Osteoblast (primary cell): ENCODE data around the gene IPP. TPM values are rescaled to one million over a fixed set of nuclear protein-coding genes. Genes with fewer than 3 reads are reported as not detected.
"Not testable (repeated sequence)": the region's sequence is repeated elsewhere in the genome, so short reads cannot be mapped to it uniquely, and the experiment has no call there.

Source experiments
- DNase-seq: peaks from one replicate; pipeline ENCODE4 v3.0.0; 2011; ENCODE audit warnings: low spot score, mixed read lengths; ENCODE audit not compliant: insufficient read length; ENCODE audit errors: missing footprints
- H2AFZ ChIP-seq: 2 replicates; pipeline ENCODE4 v1.6.0; 2011; ENCODE audit warnings: mild to moderate bottlenecking, low read length
- H3K27ac ChIP-seq: 2 replicates; pipeline ENCODE4 v1.5.1; 2011; ENCODE audit warnings: mild to moderate bottlenecking, low read depth, low read length, moderate library complexity
- H3K27me3 ChIP-seq: 2 replicates; pipeline ENCODE4 v1.6.0; 2012; ENCODE audit warnings: mild to moderate bottlenecking, control low read depth, inconsistent platforms, low read length, moderate library complexity; ENCODE audit not compliant: insufficient read depth
- H3K36me3 ChIP-seq: 2 replicates; pipeline ENCODE4 v1.5.1; 2011; ENCODE audit warnings: mild to moderate bottlenecking, low read length, control low read depth, moderate library complexity; ENCODE audit not compliant: insufficient read depth
- H3K4me1 ChIP-seq: 2 replicates; pipeline ENCODE4 v1.5.1; 2011; ENCODE audit warnings: mild to moderate bottlenecking, low read length, control low read depth, moderate library complexity; ENCODE audit not compliant: insufficient read depth
- H3K4me2 ChIP-seq: 2 replicates; pipeline ENCODE4 v1.6.0; 2011; ENCODE audit warnings: mild to moderate bottlenecking, low read length; ENCODE audit not compliant: insufficient read depth
- H3K4me3 ChIP-seq: fragments of 200-600 bp; sonication (generic); 3 replicates; pipeline ENCODE4 v1.5.1; 2012; ENCODE audit warnings: mild to moderate bottlenecking, low read length, inconsistent platforms; ENCODE audit not compliant: insufficient read depth
- H3K79me2 ChIP-seq: 2 replicates; pipeline ENCODE4 v1.6.0; 2012; ENCODE audit warnings: mild to moderate bottlenecking, low read length, control low read depth, inconsistent platforms; ENCODE audit not compliant: insufficient read depth
- H3K9me3 ChIP-seq: 2 replicates; pipeline ENCODE4 v1.5.1; 2011; ENCODE audit warnings: low read depth, low read length, control low read depth
- H4K20me1 ChIP-seq: 2 replicates; pipeline ENCODE4 v1.6.0; 2012; ENCODE audit warnings: mild to moderate bottlenecking, low read length, control low read depth; ENCODE audit not compliant: insufficient read depth
- total RNA-seq: library from RNA; depleted of rRNA; stranded (reverse); fragments of >200 nt; gene quantifications from 2 replicates; pipeline ENCODE4 v1.2.3, GENCODE V29; 2012
- TF ChIP-seq, protein P1 (sequence below): IDR thresholded peaks from 2 replicates; pipeline ENCODE4 v1.5.1; 2011; ENCODE audit warnings: mild to moderate bottlenecking, low read depth, low read length, moderate library complexity; ENCODE audit errors: extremely low read depth

The IPP gene
- total RNA-seq, 1 donor: 14.1 TPM

DNA sequence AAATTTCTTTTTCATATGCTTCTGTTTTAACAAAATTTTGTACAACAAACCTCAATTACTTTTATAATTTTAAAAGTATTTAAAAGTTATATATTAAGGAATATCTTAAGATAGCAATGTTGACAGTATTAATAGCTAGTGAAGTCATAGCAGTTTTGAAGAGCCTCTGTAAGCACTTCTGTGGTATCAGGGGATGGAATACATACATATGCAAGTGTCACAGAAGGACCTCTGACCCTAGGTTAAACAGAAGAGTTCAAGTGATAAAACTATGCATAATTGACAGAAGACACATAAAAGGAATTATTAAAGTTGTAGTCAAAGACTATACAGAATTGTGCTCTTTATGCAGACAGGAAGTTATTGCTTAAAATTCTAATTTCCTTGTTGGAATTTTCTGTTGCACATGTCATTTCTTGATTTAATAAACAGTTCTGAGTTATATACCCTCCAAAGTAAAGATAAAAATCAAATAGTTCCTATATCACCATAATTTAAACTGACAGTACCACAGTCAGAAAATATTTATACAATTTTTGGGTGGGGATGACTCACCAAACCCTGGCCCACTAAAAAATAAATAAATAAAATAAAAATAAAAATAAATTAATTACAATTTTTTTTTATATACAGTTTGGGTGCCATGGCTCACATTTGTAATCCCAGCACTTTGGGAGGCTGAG, 27.1 kb downstream of the IPP start:
- Histone ChIP-seq H3K4me2 (no peak overlapping the region), H3K27ac (no peak overlapping the region), H3K27me3 (no peaks in the 10 kb centered on the region), H3K79me2 (no peaks in the 10 kb centered on the region), H3K9me3 (no peaks in the 10 kb centered on the region), H2AFZ (no peak overlapping the region), H3K36me3 (peaks cover 6% of the 10 kb centered on the region), H4K20me1 (no peaks in the 10 kb centered on the region), H3K4me1 (peaks cover 9% of the 10 kb centered on the region), H3K4me3 (no peak overlapping the region)
- TF ChIP-seq, protein P1, sequence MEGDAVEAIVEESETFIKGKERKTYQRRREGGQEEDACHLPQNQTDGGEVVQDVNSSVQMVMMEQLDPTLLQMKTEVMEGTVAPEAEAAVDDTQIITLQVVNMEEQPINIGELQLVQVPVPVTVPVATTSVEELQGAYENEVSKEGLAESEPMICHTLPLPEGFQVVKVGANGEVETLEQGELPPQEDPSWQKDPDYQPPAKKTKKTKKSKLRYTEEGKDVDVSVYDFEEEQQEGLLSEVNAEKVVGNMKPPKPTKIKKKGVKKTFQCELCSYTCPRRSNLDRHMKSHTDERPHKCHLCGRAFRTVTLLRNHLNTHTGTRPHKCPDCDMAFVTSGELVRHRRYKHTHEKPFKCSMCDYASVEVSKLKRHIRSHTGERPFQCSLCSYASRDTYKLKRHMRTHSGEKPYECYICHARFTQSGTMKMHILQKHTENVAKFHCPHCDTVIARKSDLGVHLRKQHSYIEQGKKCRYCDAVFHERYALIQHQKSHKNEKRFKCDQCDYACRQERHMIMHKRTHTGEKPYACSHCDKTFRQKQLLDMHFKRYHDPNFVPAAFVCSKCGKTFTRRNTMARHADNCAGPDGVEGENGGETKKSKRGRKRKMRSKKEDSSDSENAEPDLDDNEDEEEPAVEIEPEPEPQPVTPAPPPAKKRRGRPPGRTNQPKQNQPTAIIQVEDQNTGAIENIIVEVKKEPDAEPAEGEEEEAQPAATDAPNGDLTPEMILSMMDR: no peak
- DNase-seq: no peak

DNA sequence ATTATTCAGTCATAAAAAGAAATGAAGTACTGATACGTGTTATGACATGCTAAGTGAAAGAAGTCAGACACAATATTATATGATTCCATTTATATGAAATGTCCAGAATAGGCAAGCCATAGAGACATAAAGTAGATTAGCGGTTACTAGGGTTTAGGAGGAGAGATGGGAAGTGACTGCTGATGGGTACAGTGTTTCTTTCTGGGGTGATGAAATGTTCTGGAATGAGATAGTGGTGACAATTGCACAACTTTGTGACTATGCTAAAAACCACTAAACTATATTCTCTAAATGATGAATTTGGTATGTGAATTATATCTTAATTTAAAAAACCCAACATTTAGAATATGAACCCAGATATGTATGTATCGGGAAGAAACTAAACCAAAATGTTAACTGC, 27.6 kb downstream of the IPP start:
- no peak overlapping the region for H3K27ac ChIP-seq
- TF ChIP-seq, protein P1: no peak

DNA sequence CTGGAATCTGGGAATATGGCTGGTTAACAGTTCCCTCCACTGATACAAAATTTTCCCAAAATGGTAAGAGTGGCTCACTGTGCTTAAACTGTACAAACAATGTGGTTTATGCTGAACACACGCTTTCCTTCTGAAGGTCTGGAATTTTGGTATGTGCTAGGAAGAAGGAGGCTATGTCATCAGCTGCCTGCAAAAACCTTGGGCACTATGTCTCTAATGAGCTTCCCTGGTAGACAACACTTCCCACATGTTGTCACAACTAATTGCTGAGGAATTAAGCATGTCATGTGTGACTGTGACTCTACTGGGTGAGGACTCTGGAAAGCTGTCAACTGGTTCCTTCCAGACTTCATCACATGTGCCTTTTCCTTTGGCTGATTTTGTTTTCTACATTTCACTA, 29.2 kb downstream of the IPP start:
- no peaks in the 10 kb centered on the region for H3K27me3 ChIP-seq
- peak overlapping the region; percentile 11 for H3K27ac ChIP-seq

More for the DNA sequence above, 27.6 kb downstream of the IPP start:
- H3K36me3 ChIP-seq: peaks cover 6% of the 10 kb centered on the region
- no peak for DNase-seq
- H2AFZ ChIP-seq: no peak overlapping the region
- peaks cover 9% of the 10 kb centered on the region for H3K4me1 ChIP-seq
- no peaks in the 10 kb centered on the region for H3K79me2 ChIP-seq
- H3K9me3 ChIP-seq: no peaks in the 10 kb centered on the region
- no peak overlapping the region for H3K4me3 ChIP-seq
- no peaks in the 10 kb centered on the region for H3K27me3 ChIP-seq
- no peak overlapping the region for H3K4me2 ChIP-seq
- no peaks in the 10 kb centered on the region for H4K20me1 ChIP-seq

DNA sequence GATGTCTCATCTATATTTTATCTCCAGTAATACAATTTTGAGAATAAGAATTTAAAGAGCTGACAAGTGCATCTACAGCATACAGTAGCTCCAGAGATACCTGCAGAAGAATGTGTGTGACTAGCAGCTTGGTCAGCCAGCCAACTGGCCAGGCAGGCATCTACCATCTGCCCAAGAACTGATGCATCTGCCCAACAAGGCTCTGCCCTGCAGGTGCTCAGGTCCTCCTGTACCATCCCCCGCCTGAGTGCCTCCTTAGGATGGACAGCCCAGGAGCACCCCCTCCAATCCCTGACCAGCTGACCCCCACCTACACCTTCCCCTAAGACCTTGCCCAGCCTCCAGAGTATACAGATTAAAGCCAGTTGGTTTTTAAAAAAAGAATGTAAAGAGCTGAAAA, 32.2 kb downstream of the IPP start:
- Histone ChIP-seq H3K36me3 (peaks cover 2% of the 10 kb centered on the region), H3K79me2 (no peaks in the 10 kb centered on the region), H3K4me3 (no peak overlapping the region), H3K9me3 (no peaks in the 10 kb centered on the region), H3K4me1 (peaks cover 6% of the 10 kb centered on the region), H4K20me1 (no peaks in the 10 kb centered on the region), H3K27me3 (no peaks in the 10 kb centered on the region), H3K27ac (no peak overlapping the region), H2AFZ (no peak overlapping the region), H3K4me2 (no peak overlapping the region)
- DNase-seq: peak; percentile 22
- TF ChIP-seq, protein P1: no peak

More for the DNA sequence above, 29.2 kb downstream of the IPP start:
- no peak overlapping the region for H3K4me2 ChIP-seq
- H3K4me1 ChIP-seq: peaks cover 9% of the 10 kb centered on the region
- no peaks in the 10 kb centered on the region for H3K9me3 ChIP-seq
- H4K20me1 ChIP-seq: no peaks in the 10 kb centered on the region
- H2AFZ ChIP-seq: no peak overlapping the region
- H3K4me3 ChIP-seq: no peak overlapping the region
- no peaks in the 10 kb centered on the region for H3K79me2 ChIP-seq
- DNase-seq: no peak
- TF ChIP-seq, protein P1: no peak
- H3K36me3 ChIP-seq: peaks cover 3% of the 10 kb centered on the region

DNA sequence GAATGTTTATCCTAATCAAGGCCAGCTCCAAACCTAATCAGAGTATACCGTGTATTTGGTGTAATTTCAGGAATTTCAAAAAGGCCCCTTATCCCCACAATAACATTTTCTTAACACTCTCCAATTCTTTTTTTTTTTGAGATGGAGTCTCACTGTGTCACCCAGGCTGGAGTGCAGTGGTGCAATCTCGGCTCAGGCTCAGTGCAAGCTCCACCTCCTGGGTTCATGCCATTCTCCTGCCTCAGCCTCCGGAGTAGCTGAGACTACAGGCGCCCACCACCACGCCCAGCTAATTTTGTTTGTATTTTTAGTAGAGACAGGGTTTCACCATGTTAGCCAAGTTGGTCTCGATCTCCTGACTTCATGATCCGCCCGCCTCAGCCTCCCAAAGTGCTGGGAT, 33.1 kb downstream of the IPP start:
- H3K4me2 ChIP-seq, H3K79me2 ChIP-seq, H2AFZ ChIP-seq, H3K9me3 ChIP-seq, H4K20me1 ChIP-seq, DNase-seq, H3K4me1 ChIP-seq, H3K4me3 ChIP-seq, H3K36me3 ChIP-seq, H3K27ac ChIP-seq, H3K27me3 ChIP-seq: not testable (repeated sequence)
